WI38 (cell line): ENCODE data around the gene PHC3.

Experiments used
- H3K4me3 ChIP-seq: 2 replicates; pipeline ENCODE4 v1.5.1; 2011; ENCODE audit warnings: low read depth, mild to moderate bottlenecking, control low read depth, low read length
- CTCF ChIP-seq: IDR thresholded peaks from 2 replicates; pipeline ENCODE4 v1.5.1; 2012; ENCODE audit warnings: low read depth, mild to moderate bottlenecking, control low read depth, low read length

Gene PHC3

GRCh38 chr3:170052398-170052797 is 129.1 kb downstream of the PHC3 start:
- TF ChIP-seq CTCF: no peak

GRCh38 chr3:170050753-170051152 is 130.8 kb downstream of the PHC3 start:
- H3K4me3 ChIP-seq: no peak overlapping the region
- TF ChIP-seq CTCF: no peak

More at GRCh38 chr3:170052398-170052797, 129.1 kb downstream of the PHC3 start:
- H3K4me3 ChIP-seq: no peak overlapping the region

DNA sequence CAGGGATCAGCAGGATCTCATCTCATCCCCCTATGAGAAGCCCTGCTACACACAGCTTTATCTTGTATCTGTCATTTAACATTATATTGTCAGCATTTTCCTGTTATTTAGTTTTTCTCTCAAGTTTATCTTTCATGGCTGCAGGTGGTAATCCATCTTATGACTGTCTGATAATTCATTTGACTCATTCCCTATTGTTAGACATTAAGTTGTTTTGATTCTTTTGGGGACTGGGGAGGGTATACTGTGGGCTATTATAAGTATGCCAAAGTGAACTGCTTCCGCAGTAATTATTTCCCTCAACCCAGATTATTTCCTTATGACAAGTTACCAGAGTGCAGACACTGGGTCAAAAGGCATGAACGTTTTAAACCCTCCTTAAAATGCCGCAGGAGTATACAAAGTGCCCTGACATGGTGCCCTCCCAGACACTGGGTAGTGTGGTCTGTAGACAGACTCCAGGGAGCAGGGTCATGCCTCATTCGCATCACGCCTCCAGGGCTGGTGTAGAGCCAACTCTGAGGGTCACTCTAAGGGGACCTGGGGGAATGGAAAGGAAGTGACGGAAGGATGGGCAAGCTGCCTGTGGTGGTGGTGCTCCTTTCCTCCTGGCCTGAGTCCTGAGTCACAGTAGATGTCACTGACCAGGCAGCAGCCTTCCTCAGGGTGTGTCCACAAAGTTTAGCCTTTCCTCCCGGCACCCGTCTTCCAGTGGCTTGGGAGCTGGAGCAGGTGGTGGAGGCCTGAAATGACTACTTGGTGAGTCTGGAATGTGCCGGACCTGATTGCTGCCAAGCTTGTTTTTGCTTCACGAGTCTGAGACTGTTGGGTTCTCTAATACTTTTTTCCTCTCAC is 132.2 kb downstream of the PHC3 start:
- no peak for TF ChIP-seq CTCF
- H3K4me3 ChIP-seq: no peak overlapping the region

DNA sequence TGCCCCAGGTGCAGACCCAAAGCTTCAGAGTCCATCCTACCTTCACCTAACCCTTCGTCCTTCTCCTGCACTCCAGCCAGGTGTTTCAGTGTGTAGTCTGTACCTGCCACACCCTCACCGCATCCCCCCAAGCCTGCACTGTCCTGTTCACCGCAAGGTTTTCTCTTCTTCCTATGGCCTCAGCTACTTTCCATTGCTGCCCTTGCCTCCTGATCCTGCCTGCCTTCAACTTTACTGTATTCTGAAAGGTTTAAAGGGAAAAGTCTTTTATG is 134.5 kb downstream of the PHC3 start:
- no peak for TF ChIP-seq CTCF
- no peak overlapping the region for H3K4me3 ChIP-seq

GRCh38 chr3:170046269-170047132 is 135.0 kb downstream of the PHC3 start:
- TF ChIP-seq CTCF: no peak
- no peak overlapping the region for H3K4me3 ChIP-seq

GRCh38 chr3:170044795-170045244 is 136.7 kb downstream of the PHC3 start:
- no peak for TF ChIP-seq CTCF
- no peak overlapping the region for H3K4me3 ChIP-seq

DNA sequence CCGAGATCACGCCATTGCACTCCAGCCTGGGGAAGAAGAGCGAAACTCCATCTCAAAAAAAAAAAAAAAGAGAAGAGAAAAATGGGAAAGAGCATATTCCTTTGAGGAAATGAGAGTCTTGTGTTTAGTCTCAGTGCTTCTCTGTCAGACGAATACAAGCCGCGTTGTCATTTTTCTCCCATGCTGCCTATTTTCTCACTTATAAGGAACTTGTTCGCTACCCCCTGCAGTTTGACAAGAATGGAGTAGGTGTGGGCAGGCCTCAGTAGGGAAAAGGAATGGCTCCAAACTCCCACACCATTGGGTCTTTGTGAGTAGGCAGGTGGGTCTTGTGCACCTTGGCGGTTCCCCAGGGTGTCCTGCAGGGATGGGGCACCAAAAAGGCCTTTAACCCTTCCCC is 137.3 kb downstream of the PHC3 start:
- H3K4me3 ChIP-seq: no peak overlapping the region
- no peak for TF ChIP-seq CTCF
